ENCODE results near the gene INPP5D.

The INPP5D gene

GRCh38 chr2:233075966-233076339 lies 15.8 kb downstream of the INPP5D start:
- DNase-seq = peak; percentile 65

- DNase-seq = no peak
These were observed 16.6 kb downstream of the INPP5D start for GRCh38 chr2:233076749-233077148.

GRCh38 chr2:233079473-233079877 lies 19.3 kb downstream of the INPP5D start:
- DNase-seq = no peak

DNA sequence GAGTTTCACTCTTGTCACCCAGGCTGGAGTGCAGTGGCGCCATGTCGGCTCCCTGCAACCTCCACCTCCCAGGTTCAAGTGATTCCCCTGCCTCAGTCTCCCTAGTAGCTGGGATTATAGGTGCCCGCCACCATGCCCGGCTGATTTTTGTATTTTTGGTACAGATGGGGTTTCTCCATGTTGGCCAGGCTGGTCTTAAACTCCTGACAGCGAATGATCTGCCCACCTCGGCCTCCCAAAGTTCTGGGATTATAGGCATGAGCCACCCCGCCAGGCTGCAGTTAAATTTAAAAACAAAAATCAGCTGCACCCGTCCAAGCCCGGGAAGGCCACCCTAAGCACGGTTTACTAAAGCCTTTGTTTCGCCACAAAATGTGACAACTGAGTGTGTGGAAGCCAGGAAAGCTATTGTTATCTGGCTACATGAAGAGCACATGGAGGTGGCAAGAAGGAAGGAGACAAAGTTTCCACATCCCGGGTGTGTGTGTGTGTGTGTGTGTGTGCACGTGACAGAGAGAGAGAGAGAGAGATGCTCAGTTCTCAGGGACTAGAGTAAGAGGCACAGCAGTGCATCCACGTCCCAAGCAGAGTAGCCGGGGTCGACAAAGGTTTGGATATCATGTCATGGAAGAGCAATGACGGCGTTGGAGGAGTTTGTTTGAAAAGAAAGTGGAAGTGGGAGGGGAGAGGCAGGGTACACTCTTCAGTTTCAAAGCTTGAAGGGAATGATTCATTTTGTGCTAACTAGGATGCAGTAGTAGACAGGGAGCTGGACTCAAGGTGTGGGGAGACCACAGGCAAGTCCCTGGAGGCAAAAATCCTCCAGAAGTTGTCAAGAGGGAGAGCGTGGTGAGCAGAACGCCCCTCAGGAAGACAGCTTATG lies 20.1 kb downstream of the INPP5D start:
- peak; percentile 14 to 44 for DNase-seq

GRCh38 chr2:233080836-233081229 lies 20.7 kb downstream of the INPP5D start:
- DNase-seq = no peak

- peak; percentile 54 to 76 for DNase-seq
These were observed 21.1 kb downstream of the INPP5D start for GRCh38 chr2:233081232-233081730.

GRCh38 chr2:233081731-233082221 lies 21.6 kb downstream of the INPP5D start:
- no peak for DNase-seq

GRCh38 chr2:233082222-233082930 lies 22.2 kb downstream of the INPP5D start:
- DNase-seq = peak in 1 of 2 donors; percentile 16

DNA sequence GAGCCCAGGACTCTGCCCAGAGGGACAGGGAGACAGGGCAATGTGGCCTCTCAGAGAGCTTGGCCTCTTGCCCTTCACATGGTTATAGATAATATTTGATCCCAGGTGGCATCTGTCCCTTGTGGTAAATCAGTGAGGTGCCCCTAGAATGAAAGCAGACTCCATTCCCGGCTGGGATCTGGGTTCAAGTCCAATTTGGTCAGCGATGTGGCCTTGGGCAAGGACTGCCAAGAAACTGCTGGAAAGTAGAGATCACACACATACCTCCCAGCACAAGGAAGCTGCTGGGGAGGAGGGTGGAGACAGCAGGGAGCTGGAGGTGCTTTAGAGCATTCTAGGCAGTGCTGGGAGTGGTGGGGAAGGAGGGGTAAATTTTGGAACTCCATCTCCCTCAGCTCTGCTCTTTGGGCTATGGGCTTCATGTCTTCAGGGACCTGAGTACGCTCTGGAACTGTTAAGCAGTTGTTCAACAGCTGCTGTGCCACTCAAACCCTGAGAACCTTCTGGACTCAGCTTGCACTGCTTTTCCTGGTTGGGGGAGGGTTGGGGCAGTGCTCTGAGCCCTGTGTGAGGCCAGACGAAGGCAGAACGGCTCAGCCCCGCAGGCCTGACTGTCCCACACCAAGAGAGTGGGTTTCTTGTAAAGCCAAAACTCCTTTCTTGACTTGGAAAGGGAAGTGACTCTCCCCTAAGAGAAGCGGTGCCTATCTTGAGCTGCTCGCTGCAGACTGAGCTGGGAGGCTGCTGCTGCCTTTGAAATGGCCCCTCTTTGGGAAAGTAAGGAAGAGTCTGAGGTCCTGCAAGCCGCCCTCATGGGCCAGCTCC lies 23.0 kb downstream of the INPP5D start:
- peak; percentile 33 to 63 for DNase-seq

GRCh38 chr2:233083782-233084181 lies 23.6 kb downstream of the INPP5D start:
- no peak for DNase-seq

DNA sequence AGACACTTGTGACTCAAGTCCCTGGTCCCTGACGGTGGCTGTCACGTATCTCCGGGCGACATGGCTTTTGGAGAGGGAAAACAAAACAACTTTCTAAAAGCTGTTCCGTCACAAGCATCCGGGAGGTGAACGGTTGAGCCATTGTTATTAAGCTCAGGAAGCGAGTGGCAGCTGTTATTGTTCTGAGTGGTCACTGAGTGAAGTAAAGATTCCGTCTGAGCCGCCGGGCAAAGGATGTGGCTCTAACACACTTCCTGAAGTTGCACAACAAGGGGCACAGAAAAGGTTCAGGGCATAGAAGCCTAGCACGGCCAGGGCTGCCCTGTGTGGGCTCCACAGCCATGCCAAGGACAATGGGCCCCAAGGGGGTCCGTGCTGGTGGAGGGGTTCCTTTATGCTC lies 24.3 kb downstream of the INPP5D start:
- DNase-seq = peak; percentile 52 to 81

- no peak for DNase-seq
These were observed 25.1 kb downstream of the INPP5D start for GRCh38 chr2:233085037-233085838.

DNA sequence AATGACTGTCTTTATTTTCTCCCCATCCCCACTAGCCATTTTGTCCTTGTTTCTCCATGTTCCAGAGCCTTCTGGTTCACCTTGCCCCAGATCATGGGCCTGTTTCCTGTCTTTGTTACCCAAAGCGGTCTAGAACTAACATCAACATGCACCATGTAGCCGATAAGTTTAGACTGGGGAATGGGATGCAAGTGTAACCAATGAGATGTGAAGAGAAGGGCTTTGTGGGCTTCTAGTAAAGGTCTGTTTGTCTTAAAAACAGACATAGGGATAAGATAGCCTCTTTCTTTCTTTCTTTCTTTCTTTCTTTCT lies 25.7 kb downstream of the INPP5D start:
- no peak for DNase-seq

DNA sequence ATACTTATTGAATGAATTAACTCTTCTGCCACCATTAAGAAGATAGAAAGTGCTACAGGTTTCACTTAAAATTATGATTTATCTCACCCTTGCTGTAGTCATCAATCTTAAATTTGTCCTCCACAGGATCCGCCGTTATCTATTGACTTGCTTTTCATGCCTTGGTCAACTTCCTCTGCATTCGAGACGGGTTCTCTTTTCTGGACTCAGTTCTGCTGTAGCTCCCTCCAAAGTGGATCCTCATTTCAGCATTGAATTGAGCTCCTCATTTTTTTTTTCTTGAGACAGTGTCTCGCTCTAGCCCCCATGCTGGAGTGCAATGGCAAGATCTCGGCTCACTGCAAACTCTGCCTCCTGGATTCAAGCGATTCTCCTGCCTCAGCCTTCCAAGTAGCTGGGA lies 27.6 kb downstream of the INPP5D start:
- peak; percentile 65 to 67 for DNase-seq

DNA sequence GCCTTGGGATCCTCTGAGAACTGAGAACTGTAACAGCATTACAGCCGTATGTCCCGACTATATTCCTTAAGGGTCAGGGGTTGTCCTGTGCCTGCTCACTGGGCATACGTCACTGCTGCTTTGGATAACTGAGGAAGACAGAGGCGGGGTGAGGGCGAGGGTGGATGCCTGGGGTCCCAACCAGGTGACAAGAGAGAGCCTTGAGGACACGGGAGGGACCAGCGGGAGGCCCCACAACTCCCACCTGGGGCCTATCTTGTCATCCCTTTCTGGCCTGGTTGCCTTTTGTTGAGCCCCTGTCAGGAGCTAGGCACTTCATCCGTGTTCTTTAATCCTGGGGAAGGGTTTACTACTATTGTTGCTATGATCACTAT lies 28.8 kb downstream of the INPP5D start:
- DNase-seq = no peak

GRCh38 chr2:233089851-233090250 lies 29.7 kb downstream of the INPP5D start:
- no peak for DNase-seq

- DNase-seq = no peak
These were observed 30.7 kb downstream of the INPP5D start for GRCh38 chr2:233090879-233091278.

- peak; percentile 7 to 45 for DNase-seq
These were observed 31.6 kb downstream of the INPP5D start for GRCh38 chr2:233091595-233092375.

GRCh38 chr2:233092432-233093165 lies 32.5 kb downstream of the INPP5D start:
- peak; percentile 79 to 81 for DNase-seq

GRCh38 chr2:233093166-233093448 lies 33.0 kb downstream of the INPP5D start:
- DNase-seq = peak; percentile 14 to 76

GRCh38 chr2:233093721-233094120 lies 33.6 kb downstream of the INPP5D start:
- DNase-seq = no peak

Measured in inflammatory macrophage (primary cell).